Amygdala (tissue), 56 donors: ENCODE results near the gene SLC9A7.

ENCODE experiments used
- DNase-seq, 56 donors: peaks; one replicate each; lab custom pipeline; 2025; lab: John Stamatoyannopoulos, UW

Gene SLC9A7

GRCh38 chrX:46618947-46619346, 140.0 kb downstream of the SLC9A7 start:
- no peak for DNase-seq

- DNase-seq = no peak
Observed at GRCh38 chrX:46617906-46618305, 141.0 kb downstream of the SLC9A7 start.

GRCh38 chrX:46611658-46612362, 147.1 kb downstream of the SLC9A7 start:
- DNase-seq = no peak

- no peak for DNase-seq
Observed at GRCh38 chrX:46610070-46610658, 148.8 kb downstream of the SLC9A7 start.

GRCh38 chrX:46607916-46608315, 151.0 kb downstream of the SLC9A7 start:
- no peak for DNase-seq

- DNase-seq = no peak
Observed at GRCh38 chrX:46602468-46603102, 156.3 kb downstream of the SLC9A7 start.

- DNase-seq = no peak
Observed at GRCh38 chrX:46601283-46601682, 157.6 kb downstream of the SLC9A7 start.

GRCh38 chrX:46599051-46599560, 159.8 kb downstream of the SLC9A7 start:
- no peak for DNase-seq

- DNase-seq = peak in 1 of 56 donors; percentile 1
Observed at GRCh38 chrX:46597771-46598170, 161.1 kb downstream of the SLC9A7 start.

- no peak for DNase-seq
Observed at GRCh38 chrX:46597208-46597607, 161.7 kb downstream of the SLC9A7 start.

GRCh38 chrX:46595084-46595483, 163.8 kb downstream of the SLC9A7 start:
- DNase-seq = no peak

GRCh38 chrX:46589977-46590723, 168.8 kb downstream of the SLC9A7 start:
- DNase-seq = no peak

- peak in 16 of 56 donors; percentile 0 to 27 (median 8) for DNase-seq
Observed at GRCh38 chrX:46588263-46588662, 170.7 kb downstream of the SLC9A7 start.

- DNase-seq = no peak
Observed at GRCh38 chrX:46587753-46588171, 171.2 kb downstream of the SLC9A7 start.

- no peak for DNase-seq
Observed at GRCh38 chrX:46587158-46587557, 171.8 kb downstream of the SLC9A7 start.

GRCh38 chrX:46584736-46585135, 174.2 kb downstream of the SLC9A7 start:
- DNase-seq = peak in 1 of 56 donors; percentile 6

GRCh38 chrX:46582966-46583365, 176.0 kb downstream of the SLC9A7 start:
- peak in 2 of 56 donors; percentile 3 to 9 for DNase-seq

GRCh38 chrX:46582325-46582724, 176.6 kb downstream of the SLC9A7 start:
- no peak for DNase-seq

GRCh38 chrX:46580613-46581012, 178.3 kb downstream of the SLC9A7 start:
- no peak for DNase-seq

GRCh38 chrX:46579250-46579649, 179.7 kb downstream of the SLC9A7 start:
- DNase-seq = no peak
